ENCODE measurements around the gene C3orf20. TPM values are rescaled to one million over a fixed set of nuclear protein-coding genes. Genes with fewer than 3 reads are reported as not detected.

Gene C3orf20
- total RNA-seq, 1 experiment from 2014 or later, result not detected

DNA sequence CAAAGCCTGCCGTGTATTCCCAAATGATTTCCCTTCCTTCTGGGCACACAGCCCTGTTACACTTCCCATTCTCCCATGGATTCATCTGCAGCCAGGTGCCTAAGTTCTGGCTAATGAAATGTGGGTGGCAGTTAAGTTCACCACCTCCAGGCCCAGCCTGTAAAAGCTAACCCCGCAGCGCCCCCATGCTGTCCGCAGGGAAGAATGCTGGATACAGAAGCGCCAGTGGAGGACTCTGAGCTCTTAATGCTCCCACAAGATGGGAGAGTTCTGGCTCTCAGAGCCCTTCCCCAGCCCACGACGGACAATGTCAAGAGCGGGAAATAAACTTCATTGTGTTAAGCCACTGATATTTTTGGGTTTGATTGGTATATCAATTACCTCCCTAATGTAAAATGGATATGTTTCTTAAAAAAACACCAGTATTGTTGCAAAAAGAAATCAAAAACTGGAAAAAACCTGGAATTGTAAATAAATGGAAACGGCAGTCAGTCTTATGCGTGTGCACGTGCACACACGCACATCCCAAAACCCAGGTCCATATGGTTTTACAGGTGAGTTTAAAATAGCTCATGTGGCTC, 106.1 kb downstream of the C3orf20 start:
- in situ Hi-C loops (cut with HindIII; ENCODE audit: low pct_unique_long_range_greater_than_20kb, low sequenced_read_pairs), result no loop called here
- H3K4me1 ChIP-seq (ENCODE audit: control insufficient read depth, insufficient read depth, low read length), result no peaks in the 10 kb centered on the region
- intact Hi-C loops (cut with micrococcal nuclease; ENCODE audit: unreplicated experiment), result loop anchor here (2.0 kb wide), 1 partner anchor 108 kb away; no protein-coding TSS in a partner anchor
- ATAC-seq, result peak; percentile 99
- peaks cover 3% of the 10 kb centered on the region; the same call in 1 of the 2 replicates for H3K9me3 ChIP-seq (ENCODE audit: control insufficient read depth, insufficient read depth, low read depth, low read length)
- H3K27me3 ChIP-seq (ENCODE audit: control insufficient read depth, insufficient read depth, low read length), result no peaks in the 10 kb centered on the region
- no peak overlapping the region for H3K4me3 ChIP-seq (ENCODE audit: low read depth in 2 of 2, low read length in 2 of 2)
- H3K36me3 ChIP-seq (ENCODE audit: control insufficient read depth, insufficient read depth, low read length), result no peaks in the 10 kb centered on the region
- DNase-seq (ENCODE audit: low read depth, low spot score), result peak; percentile 41
- POLR2A ChIA-PET, result interaction anchor here (0.6 kb wide), 2 partner anchors 109 to 1889 kb away, joined by 3 read pairs; no protein-coding TSS in a partner anchor
- H3K27ac ChIP-seq (ENCODE audit: low read length), result no peak overlapping the region
- CTCF ChIA-PET, result interaction anchor here (0.5 to 1.8 kb wide), 6 partner anchors 77 to 314 kb away, joined by 3 to 16 read pairs (median 3); no protein-coding TSS in a partner anchor
- BruUV-seq (replicated peaks), result no TSS peak
- TF ChIP-seq POLR2AphosphoS5 (IDR thresholded peaks at IDR 0.05; ENCODE audit: low read depth, low read length) (no peak), TCF7L2 (IDR thresholded peaks at IDR 0.05; ENCODE audit: low read depth, low read length) (no peak), SIN3A (IDR thresholded peaks at IDR 0.05; ENCODE audit: borderline replicate concordance, insufficient read depth, low read depth, low read length) (no peak)
- TF ChIP-seq, protein P1, sequence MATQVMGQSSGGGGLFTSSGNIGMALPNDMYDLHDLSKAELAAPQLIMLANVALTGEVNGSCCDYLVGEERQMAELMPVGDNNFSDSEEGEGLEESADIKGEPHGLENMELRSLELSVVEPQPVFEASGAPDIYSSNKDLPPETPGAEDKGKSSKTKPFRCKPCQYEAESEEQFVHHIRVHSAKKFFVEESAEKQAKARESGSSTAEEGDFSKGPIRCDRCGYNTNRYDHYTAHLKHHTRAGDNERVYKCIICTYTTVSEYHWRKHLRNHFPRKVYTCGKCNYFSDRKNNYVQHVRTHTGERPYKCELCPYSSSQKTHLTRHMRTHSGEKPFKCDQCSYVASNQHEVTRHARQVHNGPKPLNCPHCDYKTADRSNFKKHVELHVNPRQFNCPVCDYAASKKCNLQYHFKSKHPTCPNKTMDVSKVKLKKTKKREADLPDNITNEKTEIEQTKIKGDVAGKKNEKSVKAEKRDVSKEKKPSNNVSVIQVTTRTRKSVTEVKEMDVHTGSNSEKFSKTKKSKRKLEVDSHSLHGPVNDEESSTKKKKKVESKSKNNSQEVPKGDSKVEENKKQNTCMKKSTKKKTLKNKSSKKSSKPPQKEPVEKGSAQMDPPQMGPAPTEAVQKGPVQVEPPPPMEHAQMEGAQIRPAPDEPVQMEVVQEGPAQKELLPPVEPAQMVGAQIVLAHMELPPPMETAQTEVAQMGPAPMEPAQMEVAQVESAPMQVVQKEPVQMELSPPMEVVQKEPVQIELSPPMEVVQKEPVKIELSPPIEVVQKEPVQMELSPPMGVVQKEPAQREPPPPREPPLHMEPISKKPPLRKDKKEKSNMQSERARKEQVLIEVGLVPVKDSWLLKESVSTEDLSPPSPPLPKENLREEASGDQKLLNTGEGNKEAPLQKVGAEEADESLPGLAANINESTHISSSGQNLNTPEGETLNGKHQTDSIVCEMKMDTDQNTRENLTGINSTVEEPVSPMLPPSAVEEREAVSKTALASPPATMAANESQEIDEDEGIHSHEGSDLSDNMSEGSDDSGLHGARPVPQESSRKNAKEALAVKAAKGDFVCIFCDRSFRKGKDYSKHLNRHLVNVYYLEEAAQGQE (IDR thresholded peaks at IDR 0.05; ENCODE audit: insufficient read depth in 1 of 2, low read depth in 2 of 2, low read length in 1 of 2), result no peak
- TF ChIP-seq, protein P2, sequence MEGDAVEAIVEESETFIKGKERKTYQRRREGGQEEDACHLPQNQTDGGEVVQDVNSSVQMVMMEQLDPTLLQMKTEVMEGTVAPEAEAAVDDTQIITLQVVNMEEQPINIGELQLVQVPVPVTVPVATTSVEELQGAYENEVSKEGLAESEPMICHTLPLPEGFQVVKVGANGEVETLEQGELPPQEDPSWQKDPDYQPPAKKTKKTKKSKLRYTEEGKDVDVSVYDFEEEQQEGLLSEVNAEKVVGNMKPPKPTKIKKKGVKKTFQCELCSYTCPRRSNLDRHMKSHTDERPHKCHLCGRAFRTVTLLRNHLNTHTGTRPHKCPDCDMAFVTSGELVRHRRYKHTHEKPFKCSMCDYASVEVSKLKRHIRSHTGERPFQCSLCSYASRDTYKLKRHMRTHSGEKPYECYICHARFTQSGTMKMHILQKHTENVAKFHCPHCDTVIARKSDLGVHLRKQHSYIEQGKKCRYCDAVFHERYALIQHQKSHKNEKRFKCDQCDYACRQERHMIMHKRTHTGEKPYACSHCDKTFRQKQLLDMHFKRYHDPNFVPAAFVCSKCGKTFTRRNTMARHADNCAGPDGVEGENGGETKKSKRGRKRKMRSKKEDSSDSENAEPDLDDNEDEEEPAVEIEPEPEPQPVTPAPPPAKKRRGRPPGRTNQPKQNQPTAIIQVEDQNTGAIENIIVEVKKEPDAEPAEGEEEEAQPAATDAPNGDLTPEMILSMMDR (IDR thresholded peaks at IDR 0.05), result peak; percentile 83

DNA sequence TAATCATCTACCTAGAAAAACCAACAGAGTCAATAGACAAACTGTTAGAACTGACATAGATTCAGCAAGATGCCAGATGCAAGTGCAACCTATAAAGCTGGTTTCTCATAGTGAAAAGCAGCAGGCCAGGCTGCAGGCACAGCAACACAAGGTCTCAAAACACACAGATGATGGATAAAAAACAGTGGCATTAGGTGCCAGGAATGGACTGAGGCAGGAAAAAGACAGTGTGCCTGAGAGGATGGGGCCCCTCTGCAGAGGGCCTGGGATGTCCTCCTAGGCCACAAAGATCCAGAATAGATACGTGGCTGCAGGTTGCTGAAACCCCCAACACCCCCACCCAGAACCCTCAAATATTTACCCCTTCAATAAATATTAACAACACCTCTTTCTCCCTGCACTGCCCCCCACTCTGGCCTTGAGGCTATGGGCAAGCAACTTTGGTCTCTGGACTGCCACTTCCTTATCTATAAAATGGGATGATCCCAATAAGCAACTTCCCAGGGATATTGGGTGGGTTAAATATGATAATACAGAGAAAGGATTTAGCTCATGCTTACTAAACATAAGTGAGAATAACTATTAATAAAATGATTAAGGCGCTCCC, 108.6 kb downstream of the C3orf20 start:
- ATAC-seq (no peak), DNase-seq (ENCODE audit: low read depth, low spot score) (no peak)
- Histone ChIP-seq H3K27ac (ENCODE audit: low read length) (no peak overlapping the region), H3K9me3 (ENCODE audit: control insufficient read depth, insufficient read depth, low read depth, low read length) (peaks cover 3% of the 10 kb centered on the region; the same call in 1 of the 2 replicates), H3K4me3 (ENCODE audit: low read depth in 2 of 2, low read length in 2 of 2) (no peak overlapping the region), H3K36me3 (ENCODE audit: control insufficient read depth, insufficient read depth, low read length) (no peaks in the 10 kb centered on the region), H3K4me1 (ENCODE audit: control insufficient read depth, insufficient read depth, low read length) (no peaks in the 10 kb centered on the region), H3K27me3 (ENCODE audit: control insufficient read depth, insufficient read depth, low read length) (no peaks in the 10 kb centered on the region)
- in situ Hi-C loops (cut with HindIII; ENCODE audit: low pct_unique_long_range_greater_than_20kb, low sequenced_read_pairs) (no loop called here), intact Hi-C loops (cut with micrococcal nuclease; ENCODE audit: unreplicated experiment) (no loop called here)
- CTCF ChIA-PET, result interaction anchor here (0.6 kb wide), 1 partner anchor 45 kb away, joined by 5 read pairs; no protein-coding TSS in a partner anchor
- POLR2A ChIA-PET, result no interaction called here
- TF ChIP-seq TCF7L2 (IDR thresholded peaks at IDR 0.05; ENCODE audit: low read depth, low read length), result no peak
- TF ChIP-seq, protein P2 (IDR thresholded peaks at IDR 0.05), result no peak
- no peak for TF ChIP-seq SIN3A (IDR thresholded peaks at IDR 0.05; ENCODE audit: borderline replicate concordance, insufficient read depth, low read depth, low read length)
- TF ChIP-seq, protein P1 (IDR thresholded peaks at IDR 0.05; ENCODE audit: insufficient read depth in 1 of 2, low read depth in 2 of 2, low read length in 1 of 2), result no peak
- no peak for TF ChIP-seq POLR2AphosphoS5 (IDR thresholded peaks at IDR 0.05; ENCODE audit: low read depth, low read length)
- no TSS peak for BruUV-seq (replicated peaks)
